Natural killer cell (primary cell): ENCODE results near the gene KCNQ2. TPM values are rescaled to one million over a fixed set of nuclear protein-coding genes. Genes with fewer than 3 reads are reported as not detected.

Experiments used
- ATAC-seq, 3 donors: fragments of 150-1000 bp in 2 of 3; fragments of 200-7000 bp in 1 of 3; cut with Tn5 transposase; 1 replicate in 1 of 3; 2 replicates in 2 of 3; pipeline ENCODE4 v1.10.0; 2021; ENCODE audit warnings: mild to moderate bottlenecking in 2 of 3, moderate library complexity in 2 of 3
- DNase-seq, 2 donors: peaks; one replicate each; pipeline versions ENCODE4 v3.0.0 to v3.0.0-alpha.2; 2013 to 2021; ENCODE audit warnings: mixed read lengths in 1 of 2
- H3K27ac ChIP-seq: one replicate; pipeline ENCODE4 v1.5.1; 2013; ENCODE audit warnings: mild to moderate bottlenecking, low read length
- H3K27me3 ChIP-seq: one replicate; pipeline ENCODE4 v1.6.1; 2013; ENCODE audit warnings: low read length; ENCODE audit not compliant: control insufficient read depth, insufficient read depth
- H3K36me3 ChIP-seq: one replicate; pipeline ENCODE4 v1.6.1; 2013; ENCODE audit warnings: low read length; ENCODE audit not compliant: control insufficient read depth, insufficient read depth
- H3K4me1 ChIP-seq: one replicate; pipeline ENCODE4 v1.6.1; 2013; ENCODE audit warnings: low read length; ENCODE audit not compliant: control insufficient read depth, insufficient read depth
- H3K4me3 ChIP-seq: one replicate; pipeline ENCODE4 v1.5.1; 2013; ENCODE audit warnings: low read length
- H3K9me3 ChIP-seq: one replicate; pipeline ENCODE4 v1.6.1; 2013; ENCODE audit warnings: low read length; ENCODE audit not compliant: control insufficient read depth, insufficient read depth
- H3K27ac Mint-ChIP-seq, 2 donors: one replicate each; pipeline ENCODE4 v1.8.0; 2022; ENCODE audit warnings: mild to moderate bottlenecking in 2 of 2, mixed read lengths in 2 of 2, moderate library complexity in 1 of 2
- H3K27me3 Mint-ChIP-seq, 2 donors: one replicate each; pipeline ENCODE4 v1.8.0; 2022; ENCODE audit warnings: low read depth in 2 of 2, mixed read lengths in 2 of 2
- H3K36me3 Mint-ChIP-seq: one replicate; pipeline ENCODE4 v1.8.0; 2022; ENCODE audit warnings: mixed read lengths
- H3K4me1 Mint-ChIP-seq, 2 donors: one replicate each; pipeline ENCODE4 v1.8.0; 2022; ENCODE audit warnings: mixed read lengths in 2 of 2
- H3K4me3 Mint-ChIP-seq: one replicate; pipeline ENCODE4 v1.8.0; 2022; ENCODE audit warnings: mild to moderate bottlenecking, moderate library complexity, mixed read lengths
- H3K9me3 Mint-ChIP-seq, 2 donors: one replicate each; pipeline ENCODE4 v1.8.0; 2022; ENCODE audit warnings: mixed read lengths in 2 of 2
- WGBS: methylation state at CpG from one replicate; pipeline ENCODE4 v1.1.7; 2013; ENCODE audit warnings: missing lambda C conversion rate; ENCODE audit not compliant: insufficient coverage; 5-methylcytosine and 5-hydroxymethylcytosine counted together
- intact Hi-C: fragments of 100-400 bp; cut with micrococcal nuclease; formaldehyde crosslinking; loops from one replicate; pipeline ENCODE4 v1.14.2; 2022
- total RNA-seq, 4 donors: library from RNA; stranded (reverse); fragments of 120-200 nt in 1 of 4; gene quantifications; one replicate each; pipeline versions ENCODE4 v1.2.3 to v1.2.4, GENCODE V29; 2013 to 2022
- TF ChIP-seq, protein P1 (sequence below): fragments of 200-600 bp; IDR thresholded peaks from one replicate; pipeline ENCODE4 v1.8.0; 2022; ENCODE audit warnings: antibody characterized with exemption

The KCNQ2 gene
- total RNA-seq, 3 donors from 2014 or later (not counting 1 experiment from before 2014, with no cell fraction given) = not detected

GRCh38 chr20:63406011-63406410 lies 66.4 kb downstream of the KCNQ2 start:
- Mint-ChIP-seq H3K4me3 (no peak overlapping the region), H3K9me3 (no peaks in the 10 kb centered on the region), H3K27ac (no peak overlapping the region), H3K4me1 (no peaks in the 10 kb centered on the region), H3K36me3 (no peaks in the 10 kb centered on the region), H3K27me3 (no peaks in the 10 kb centered on the region)
- no peaks in the 10 kb centered on the region for H3K27me3 ChIP-seq
- no peaks in the 10 kb centered on the region for H3K4me1 ChIP-seq
- TF ChIP-seq, protein P1, sequence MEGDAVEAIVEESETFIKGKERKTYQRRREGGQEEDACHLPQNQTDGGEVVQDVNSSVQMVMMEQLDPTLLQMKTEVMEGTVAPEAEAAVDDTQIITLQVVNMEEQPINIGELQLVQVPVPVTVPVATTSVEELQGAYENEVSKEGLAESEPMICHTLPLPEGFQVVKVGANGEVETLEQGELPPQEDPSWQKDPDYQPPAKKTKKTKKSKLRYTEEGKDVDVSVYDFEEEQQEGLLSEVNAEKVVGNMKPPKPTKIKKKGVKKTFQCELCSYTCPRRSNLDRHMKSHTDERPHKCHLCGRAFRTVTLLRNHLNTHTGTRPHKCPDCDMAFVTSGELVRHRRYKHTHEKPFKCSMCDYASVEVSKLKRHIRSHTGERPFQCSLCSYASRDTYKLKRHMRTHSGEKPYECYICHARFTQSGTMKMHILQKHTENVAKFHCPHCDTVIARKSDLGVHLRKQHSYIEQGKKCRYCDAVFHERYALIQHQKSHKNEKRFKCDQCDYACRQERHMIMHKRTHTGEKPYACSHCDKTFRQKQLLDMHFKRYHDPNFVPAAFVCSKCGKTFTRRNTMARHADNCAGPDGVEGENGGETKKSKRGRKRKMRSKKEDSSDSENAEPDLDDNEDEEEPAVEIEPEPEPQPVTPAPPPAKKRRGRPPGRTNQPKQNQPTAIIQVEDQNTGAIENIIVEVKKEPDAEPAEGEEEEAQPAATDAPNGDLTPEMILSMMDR = no peak
- no peak for DNase-seq
- H3K36me3 ChIP-seq = no peaks in the 10 kb centered on the region
- intact Hi-C loops = no loop called here
- H3K9me3 ChIP-seq = no peaks in the 10 kb centered on the region
- no peak overlapping the region for H3K4me3 ChIP-seq
- no peak for ATAC-seq
- 92% methylated on average over 23 of the region's 23 CpGs for WGBS
- no peak overlapping the region for H3K27ac ChIP-seq

- no peaks in the 10 kb centered on the region for H3K27me3 ChIP-seq
- no peak for DNase-seq
- no peaks in the 10 kb centered on the region for H3K36me3 ChIP-seq
- H3K36me3 Mint-ChIP-seq = no peaks in the 10 kb centered on the region
- intact Hi-C loops = no loop called here
- no peak overlapping the region for H3K27ac Mint-ChIP-seq
- H3K4me3 ChIP-seq = no peak overlapping the region
- 74% methylated on average over 31 of the region's 31 CpGs for WGBS
- H3K27ac ChIP-seq = no peak overlapping the region
- no peaks in the 10 kb centered on the region for H3K4me1 Mint-ChIP-seq
- no peaks in the 10 kb centered on the region for H3K4me1 ChIP-seq
- H3K27me3 Mint-ChIP-seq = no peaks in the 10 kb centered on the region
- H3K9me3 ChIP-seq = no peaks in the 10 kb centered on the region
- ATAC-seq = no peak
- no peak overlapping the region for H3K4me3 Mint-ChIP-seq
- TF ChIP-seq, protein P1 = no peak
- H3K9me3 Mint-ChIP-seq = no peaks in the 10 kb centered on the region
Observed at GRCh38 chr20:63405102-63405730, 67.2 kb downstream of the KCNQ2 start.

DNA sequence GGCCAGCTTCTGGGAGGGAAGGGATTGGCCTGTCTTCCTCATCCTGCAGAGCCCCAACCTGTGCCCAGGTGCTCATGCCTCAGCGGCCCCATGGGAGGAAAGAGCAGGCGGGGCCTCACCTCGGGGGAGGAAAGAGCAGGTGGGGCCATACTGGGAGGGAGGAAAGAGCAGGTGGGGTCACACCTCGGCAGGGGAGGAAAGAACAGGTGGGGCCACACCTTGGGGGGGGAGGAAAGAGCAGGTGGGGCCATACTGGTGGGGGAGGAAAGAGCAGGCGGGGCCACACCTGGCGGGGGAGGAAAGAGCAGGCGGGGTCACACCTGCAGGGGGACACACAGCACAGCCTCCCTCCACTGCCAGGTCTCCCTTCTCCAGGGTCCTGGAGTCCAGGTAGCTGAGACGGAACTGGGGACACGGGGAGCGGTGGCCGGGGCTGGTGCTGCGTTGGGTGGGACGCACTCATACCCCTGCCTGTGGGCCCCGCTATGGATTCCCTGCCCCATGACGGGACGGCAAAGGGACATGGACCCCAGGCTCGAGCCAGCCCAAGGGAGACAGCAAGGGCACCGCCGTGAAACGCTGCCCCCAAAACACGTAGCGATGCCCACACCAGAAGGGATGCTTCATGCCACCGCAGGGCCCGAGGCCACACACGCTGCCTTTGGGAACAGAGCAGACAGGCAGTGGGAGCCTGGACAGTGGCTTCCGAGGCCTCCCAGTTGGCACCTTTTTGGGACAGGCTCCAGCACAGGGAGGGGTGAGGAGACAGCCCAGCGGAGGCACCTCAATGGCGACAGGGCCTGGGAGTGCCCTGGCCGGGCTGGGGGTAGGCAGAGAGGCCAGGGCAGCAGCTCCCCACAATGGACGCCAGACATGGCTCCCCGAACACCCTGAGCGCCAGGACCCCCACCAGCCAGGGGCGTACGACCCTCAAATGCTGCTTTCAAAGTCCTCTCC lies 68.0 kb downstream of the KCNQ2 start:
- Histone ChIP-seq H3K4me3 (no peak overlapping the region), H3K27ac (no peak overlapping the region), H3K27me3 (no peaks in the 10 kb centered on the region), H3K9me3 (no peaks in the 10 kb centered on the region), H3K36me3 (no peaks in the 10 kb centered on the region), H3K4me1 (no peaks in the 10 kb centered on the region)
- Mint-ChIP-seq H3K36me3 (no peaks in the 10 kb centered on the region), H3K9me3 (no peaks in the 10 kb centered on the region), H3K27ac (no peak overlapping the region), H3K27me3 (no peaks in the 10 kb centered on the region), H3K4me3 (no peak overlapping the region), H3K4me1 (no peaks in the 10 kb centered on the region)
- ATAC-seq = no peak
- WGBS = 86% methylated on average over 33 of the region's 34 CpGs
- TF ChIP-seq, protein P1 = no peak
- intact Hi-C loops = no loop called here
- no peak for DNase-seq
